ENCODE results near the gene SNAI3.
"Not testable (repeated sequence)": the region's sequence is repeated elsewhere in the genome, so short reads cannot be mapped to it uniquely, and the experiment has no call there.

Gene SNAI3

GRCh38 chr16:88690341-88691128, 4.2 kb upstream of the SNAI3 start:
- no peak for DNase-seq

- DNase-seq, result no peak
Measured at GRCh38 chr16:88688013-88688778, 1.9 kb upstream of the SNAI3 start.

GRCh38 chr16:88687676-88688012, 1.3 kb upstream of the SNAI3 start:
- no peak for DNase-seq

GRCh38 chr16:88687254-88687576, 908 bp upstream of the SNAI3 start:
- no peak for DNase-seq

GRCh38 chr16:88686062-88686438, 257 bp downstream of the SNAI3 start:
- peak; percentile 5 for DNase-seq

- no peak for DNase-seq
Measured at GRCh38 chr16:88685156-88686061, 898 bp downstream of the SNAI3 start.

- peak; percentile 0 for DNase-seq
Measured at GRCh38 chr16:88684569-88685155, 1.6 kb downstream of the SNAI3 start.

- no peak for DNase-seq
Measured at GRCh38 chr16:88681709-88682451, 4.4 kb downstream of the SNAI3 start.

GRCh38 chr16:88681084-88681680, 5.1 kb downstream of the SNAI3 start:
- no peak for DNase-seq

- DNase-seq, result no peak
Measured at GRCh38 chr16:88680554-88681083, 5.7 kb downstream of the SNAI3 start.

GRCh38 chr16:88678224-88678979, 7.9 kb downstream of the SNAI3 start:
- DNase-seq, result no peak

- no peak for DNase-seq
Measured at GRCh38 chr16:88677721-88678120, 8.6 kb downstream of the SNAI3 start.

- no peak for DNase-seq
Measured at GRCh38 chr16:88676502-88677242, 9.6 kb downstream of the SNAI3 start.

- DNase-seq, result no peak
Measured at GRCh38 chr16:88673716-88674379, 12.5 kb downstream of the SNAI3 start.

GRCh38 chr16:88672776-88673175, 13.5 kb downstream of the SNAI3 start:
- no peak for DNase-seq

- DNase-seq, result no peak
Measured at GRCh38 chr16:88671806-88672205, 14.5 kb downstream of the SNAI3 start.

GRCh38 chr16:88669980-88670379, 16.3 kb downstream of the SNAI3 start:
- DNase-seq, result no peak

- not testable (repeated sequence) for DNase-seq
Measured at GRCh38 chr16:88669493-88669892, 16.8 kb downstream of the SNAI3 start.

- DNase-seq, result no peak
Measured at GRCh38 chr16:88667461-88667860, 18.8 kb downstream of the SNAI3 start.

- no peak for DNase-seq
Measured at GRCh38 chr16:88665570-88665969, 20.7 kb downstream of the SNAI3 start.

Measured in NCI-H774 (cell line).